ENCODE data around the gene DGLUCY.

GRCh38 chr14:91216731-91217226 lies 102.9 kb downstream of the DGLUCY start:
- TF ChIP-seq POLR2AphosphoS5 (IDR thresholded peaks at IDR 0.05; ENCODE audit: low read depth, low read length): no peak
- TF ChIP-seq POLR2A (IDR thresholded peaks at IDR 0.05; ENCODE audit: low read depth, low read length): no peak
- no peak for TF ChIP-seq SPI1 (IDR thresholded peaks at IDR 0.05; ENCODE audit: low read depth, low read length)

Measured in GM12891 (cell line).